GM12878 (cell line): Measurements from ENCODE around the gene PREX1. TPM values are rescaled to one million over a fixed set of nuclear protein-coding genes. Genes with fewer than 3 reads are reported as not detected.

Source experiments
- ATAC-seq: fragments of 200-7000 bp; cut with Tn5 transposase; 3 replicates; pipeline ENCODE4 v1.9.1; 2020; ENCODE audit warnings: mild to moderate bottlenecking, moderate library complexity
- BruUV-seq: library from RNA; stranded (reverse); fragments of 400-500 nt; replicated peaks from 2 replicates; lab custom pipeline; 2021; lab: Mats Ljungman, UMichigan
- CTCF ChIA-PET: fragments of 300-600 bp; sonication (Branson Sonifier 250); formaldehyde crosslinking; extraction: SDS; loops from one replicate; lab custom pipeline; 2021; ENCODE audit warnings: inconsistent platforms; lab: Yijun Ruan, JAX
- POLR2A ChIA-PET: fragments of 350-600 bp; formaldehyde crosslinking; extraction: SDS; loops from one replicate; lab custom pipeline; 2021; ENCODE audit warnings: inconsistent platforms; lab: Charles Lee
- RAD21 ChIA-PET: fragments of 300-600 bp; sonication (Branson Sonifier 250); formaldehyde crosslinking; loops from one replicate; lab custom pipeline; 2023; ENCODE audit warnings: antibody characterized with exemption; ENCODE audit not compliant: unreplicated experiment; lab: Charles Lee
- SMC1A ChIA-PET: fragments of 300-600 bp; sonication (Branson Sonifier 250); formaldehyde crosslinking; loops from one replicate; lab custom pipeline; 2023; ENCODE audit not compliant: unreplicated experiment, uncharacterized antibody; lab: Charles Lee
- DNase-seq: peaks from one replicate; pipeline ENCODE4 v3.0.0-alpha.2; 2011; ENCODE audit warnings: low read depth, low spot score
- FAIRE-seq: peaks from 3 replicates; lab custom pipeline; 2011; peaks lifted over from hg19 to GRCh38; lab: Jason Lieb, UNC
- H2AFZ ChIP-seq: 2 replicates; pipeline ENCODE4 v1.6.0; 2011; ENCODE audit warnings: low read depth, low read length, control low read depth; ENCODE audit not compliant: control insufficient read depth
- H3K27ac ChIP-seq: 2 replicates; pipeline ENCODE4 v1.5.1; 2011; ENCODE audit warnings: control low read depth; ENCODE audit not compliant: control insufficient read depth, insufficient read depth
- H3K27me3 ChIP-seq, 2 experiments: replicated peaks in 1 of 2; 2 replicates each; pipeline versions ENCODE4 v1.6.0 to v1.6.1; 2011; ENCODE audit warnings: low read length in 1 of 2; ENCODE audit not compliant: control insufficient read depth in 2 of 2, insufficient read depth in 2 of 2
- H3K36me3 ChIP-seq, 2 experiments: 2 replicates each; pipeline ENCODE4 v1.5.1; 2011; ENCODE audit warnings: low read length in 1 of 2; ENCODE audit not compliant: control insufficient read depth in 2 of 2, insufficient read depth in 2 of 2
- H3K4me1 ChIP-seq: 2 replicates; pipeline ENCODE4 v1.6.1; 2011; ENCODE audit warnings: mild to moderate bottlenecking, low read length, moderate library complexity, mixed read lengths; ENCODE audit not compliant: control insufficient read depth, insufficient read depth
- H3K4me2 ChIP-seq: 2 replicates; pipeline ENCODE4 v1.6.0; 2011; ENCODE audit warnings: control low read depth; ENCODE audit not compliant: control insufficient read depth, insufficient read depth
- H3K4me3 ChIP-seq: fragments of 200-600 bp; sonication (generic); 2 replicates; pipeline ENCODE4 v1.5.1; 2016
- H3K79me2 ChIP-seq: 2 replicates; pipeline ENCODE4 v1.6.0; 2011; ENCODE audit warnings: low read length; ENCODE audit not compliant: control insufficient read depth, insufficient read depth
- H3K9ac ChIP-seq: 2 replicates; pipeline ENCODE4 v1.8.0; 2011; ENCODE audit warnings: low read length, control low read depth, mixed read lengths; ENCODE audit not compliant: control insufficient read depth, insufficient read depth
- H3K9me3 ChIP-seq: replicated peaks from 3 replicates; pipeline ENCODE4 v1.5.1; 2011; ENCODE audit warnings: mild to moderate bottlenecking, low read length; ENCODE audit not compliant: control insufficient read depth, insufficient read depth
- H4K20me1 ChIP-seq: 2 replicates; pipeline ENCODE4 v1.6.0; 2011; ENCODE audit not compliant: control insufficient read depth, insufficient read depth
- CBX5 ChIP-seq: sonication (generic); IDR thresholded peaks from 2 replicates; pipeline ENCODE4 v1.6.1; 2016; ENCODE audit warnings: low read depth, moderate library complexity, mild to moderate bottlenecking, inconsistent platforms
- CREB1 ChIP-seq: IDR thresholded peaks from 2 replicates; pipeline ENCODE4 v1.6.1; 2012; ENCODE audit warnings: low read depth, mild to moderate bottlenecking, inconsistent platforms
- DPF2 ChIP-seq: fragments of 450-650 bp; IDR thresholded peaks from 2 replicates; pipeline ENCODE4 v1.6.1; 2017; ENCODE audit warnings: mild to moderate bottlenecking
- FOXM1 ChIP-seq: IDR thresholded peaks from 2 replicates; pipeline ENCODE4 v1.6.1; 2012; ENCODE audit warnings: low read depth, mild to moderate bottlenecking, inconsistent platforms, low read length, moderate library complexity
- JUNB ChIP-seq: IDR thresholded peaks from 2 replicates; pipeline ENCODE4 v1.6.1; 2016; ENCODE audit warnings: antibody characterized with exemption, mild to moderate bottlenecking
- KDM1A ChIP-seq: fragments of 200-600 bp; sonication (generic); IDR thresholded peaks from 2 replicates; pipeline ENCODE4 v1.6.1; 2016; ENCODE audit warnings: borderline replicate concordance
- KLF5 ChIP-seq: fragments of 450-650 bp; IDR thresholded peaks from 2 replicates; pipeline ENCODE4 v1.6.1; 2014; ENCODE audit warnings: mild to moderate bottlenecking; ENCODE audit not compliant: partially characterized antibody
- MAX ChIP-seq: IDR thresholded peaks from 2 replicates; pipeline ENCODE4 v1.6.1; 2012; ENCODE audit warnings: low read depth, low read length, improper control_type of control experiment
- MXI1 ChIP-seq: fragments of 150-350 bp; IDR thresholded peaks from 2 replicates; pipeline ENCODE4 v1.6.1; 2011; ENCODE audit warnings: low read depth, mild to moderate bottlenecking, inconsistent platforms, low read length, improper control_type of control experiment
- MYB ChIP-seq: fragments of 150-350 bp; IDR thresholded peaks from 2 replicates; pipeline ENCODE4 v1.6.1; 2014; ENCODE audit warnings: mild to moderate bottlenecking, low read depth, low read length, borderline replicate concordance
- NBN ChIP-seq: fragments of 450-650 bp; IDR thresholded peaks from 2 replicates; pipeline ENCODE4 v1.6.1; 2016
- PML ChIP-seq: IDR thresholded peaks from 2 replicates; pipeline ENCODE4 v1.6.1; 2012; ENCODE audit warnings: low read length, inconsistent platforms
- RCOR1 ChIP-seq: conservative IDR thresholded peaks from 2 replicates; pipeline ENCODE4 v1.6.1; 2012; ENCODE audit warnings: low read depth, low read length, improper control_type of control experiment
- RFX5 ChIP-seq: IDR thresholded peaks from 2 replicates; pipeline ENCODE4 v1.6.1; 2011; ENCODE audit warnings: low read depth, low read length, improper control_type of control experiment
- SKIL ChIP-seq: fragments of 450-650 bp; IDR thresholded peaks from 2 replicates; pipeline ENCODE4 v1.6.1; 2017; ENCODE audit warnings: mild to moderate bottlenecking, low read depth, inconsistent platforms; ENCODE audit not compliant: poor library complexity, severe bottlenecking
- SP1 ChIP-seq: IDR thresholded peaks from one replicate; pipeline ENCODE4 v1.6.1; 2011; ENCODE audit warnings: low read depth, low read length
- TARDBP ChIP-seq: IDR thresholded peaks from 2 replicates; pipeline ENCODE4 v1.6.1; 2016; ENCODE audit warnings: borderline replicate concordance
- YBX1 ChIP-seq: fragments of 450-650 bp; IDR thresholded peaks from 2 replicates; pipeline ENCODE4 v1.6.1; 2016; ENCODE audit warnings: antibody characterized with exemption
- ZNF274 ChIP-seq: IDR thresholded peaks from one replicate; pipeline ENCODE4 v1.8.0; 2011; ENCODE audit not compliant: insufficient read length, insufficient read depth
- WGBS: methylation state at CpG from one replicate; pipeline ENCODE4 v1.1.6; 2016; ENCODE audit warnings: low lambda C conversion rate; ENCODE audit not compliant: insufficient replicate concordance, insufficient coverage; ENCODE audit errors: missing lambda C conversion rate; 5-methylcytosine and 5-hydroxymethylcytosine counted together
- in situ Hi-C: fragments of 300-500 bp; cut with MboI; formaldehyde crosslinking; loops from 9 replicates; pipeline ENCODE4 v1.14.3; 2018; ENCODE audit warnings: mixed read lengths
- intact Hi-C: fragments of 100-400 bp; cut with micrococcal nuclease; formaldehyde crosslinking; loops from one replicate; pipeline ENCODE4 v1.14.2; 2022; ENCODE audit not compliant: unreplicated experiment
- polyA plus RNA-seq, 11 experiments: library from polyadenylated mRNA; depleted of rRNA in 4 of 11; unstranded in 6 of 11; stranded (reverse) in 5 of 11; fragments of >200 nt; fragmentation: Nextera tagmentation in 4 of 11; fragmentation: Illumina TruSeq in 1 of 11; extraction: Ambion mirVana in 4 of 11; extraction: Trizol in 1 of 11; gene quantifications; 1 replicate in 1 of 11; 2 replicates in 10 of 11; pipeline versions ENCODE4 v1.2.1 to v1.2.3, GENCODE V29; 2011 to 2016; ENCODE audit warnings: inconsistent platforms in 2 of 11, missing spikeins in 2 of 11, low read depth in 1 of 11
- total RNA-seq, 4 experiments: library from RNA; depleted of rRNA in 3 of 4; stranded (reverse); fragments of >200 nt in 3 of 4; fragmentation: Illumina TruSeq in 1 of 4; extraction: Trizol in 1 of 4; gene quantifications; 2 replicates each; pipeline versions ENCODE4 v1.2.1 to v1.2.3, GENCODE V29; 2013 to 2021
- TF ChIP-seq, protein P1 (sequence below): fragments of 450-650 bp; IDR thresholded peaks from 2 replicates; pipeline ENCODE4 v1.6.1; 2016; ENCODE audit warnings: mild to moderate bottlenecking
- TF ChIP-seq, protein P2 (sequence below): IDR thresholded peaks from 2 replicates; pipeline ENCODE4 v1.6.1; 2012; ENCODE audit warnings: low read length, inconsistent platforms

The PREX1 gene
- total and polyA plus RNA-seq, 10 of the 15 experiments (the other 5 are each of a cell fraction or from before 2014, with no cell fraction given) = 2.6 to 114 (median 38.9) TPM

DNA sequence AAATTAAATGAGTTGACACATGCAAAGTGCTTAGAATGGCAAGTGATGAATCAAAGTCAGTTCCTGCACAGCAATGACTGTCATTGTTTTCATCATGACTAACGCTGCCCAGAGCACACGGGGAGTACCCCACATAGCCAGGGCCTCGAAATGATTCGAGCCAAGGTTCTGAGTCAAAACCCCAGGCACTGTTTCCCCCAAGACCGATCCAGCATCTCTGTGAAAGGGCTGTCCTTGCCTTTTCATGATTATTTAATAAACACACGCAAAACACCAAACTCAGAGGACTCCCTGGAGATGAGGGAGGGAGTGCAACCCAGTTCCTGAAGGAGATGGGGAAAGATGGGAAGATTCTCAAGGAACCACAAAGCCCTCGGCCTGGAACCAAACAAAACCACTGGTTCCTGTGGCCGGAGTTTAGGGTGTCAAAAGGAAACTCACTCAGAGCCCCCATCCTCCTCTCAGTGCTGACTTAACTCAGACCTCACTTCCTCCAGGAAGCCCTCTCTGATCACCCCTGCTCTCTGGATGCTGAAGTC, 3.8 kb downstream of the PREX1 start:
- H3K36me3 ChIP-seq = peaks cover 0 to 2% of the 10 kb centered on the region in 2 experiments; a peak in 1 of 4 replicates
- DNase-seq = peak; percentile 76
- H3K4me2 ChIP-seq = peak overlapping the region; percentile 88
- H4K20me1 ChIP-seq = no peaks in the 10 kb centered on the region
- peak overlapping the region; percentile 86 for H3K27ac ChIP-seq
- H3K9me3 ChIP-seq = no peaks in the 10 kb centered on the region
- SMC1A ChIA-PET = interaction anchor here (1.2 to 1.5 kb wide), 3 partner anchors 34 to 107 kb away, joined by 5 to 11 read pairs (median 5); no protein-coding TSS in a partner anchor
- 2% methylated on average over 8 of the region's 8 CpGs for WGBS
- no peaks in the 10 kb centered on the region for H3K27me3 ChIP-seq
- CTCF ChIA-PET = no interaction called here
- peaks cover 46% of the 10 kb centered on the region for H3K4me1 ChIP-seq
- no TSS peak for BruUV-seq
- POLR2A ChIA-PET = interaction anchor here (0.6 to 1.4 kb wide), 2 partner anchors 11 to 36 kb away, joined by 3 read pairs; no protein-coding TSS in a partner anchor
- in situ Hi-C loops = no loop called here
- no peak overlapping the region for H2AFZ ChIP-seq
- peak; percentile 57 for FAIRE-seq
- intact Hi-C loops = loop anchor here (1.0 to 2.0 kb wide), 5 partner anchors 35 to 167 kb away; no protein-coding TSS in a partner anchor
- peak overlapping the region; percentile 99 for H3K4me3 ChIP-seq
- peak; percentile 72 for ATAC-seq
- peak overlapping the region; percentile 94 for H3K9ac ChIP-seq
- RAD21 ChIA-PET = interaction anchor here (1.3 to 1.5 kb wide), 2 partner anchors 78 to 81 kb away, joined by 4 read pairs; no protein-coding TSS in a partner anchor
- H3K79me2 ChIP-seq = peaks cover 89% of the 10 kb centered on the region
- TF ChIP-seq JUNB (peak; percentile 91), MAX (peak; percentile 60; the same call in 1 of the 2 replicates), KLF5 (no peak), CREB1 (peak; percentile 62; the same call in 1 of the 2 replicates), CBX5 (0 out of 2 replicates have a peak, but pooled peaks have one; percentile 38), ZNF274 (no peak), MYB (no peak), TARDBP (no peak), FOXM1 (peak; percentile 70; the same call in 1 of the 2 replicates), SKIL (peak; percentile 76), YBX1 (no peak), DPF2 (peak; percentile 76), SP1 (no peak), PML (peak; percentile 82), RCOR1 (0 out of 2 replicates have a peak, but pooled peaks have one; percentile 56), MXI1 (peak; percentile 82), KDM1A (no peak), RFX5 (no peak), NBN (peak; percentile 46; the same call in 1 of the 2 replicates)
- TF ChIP-seq, protein P1, sequence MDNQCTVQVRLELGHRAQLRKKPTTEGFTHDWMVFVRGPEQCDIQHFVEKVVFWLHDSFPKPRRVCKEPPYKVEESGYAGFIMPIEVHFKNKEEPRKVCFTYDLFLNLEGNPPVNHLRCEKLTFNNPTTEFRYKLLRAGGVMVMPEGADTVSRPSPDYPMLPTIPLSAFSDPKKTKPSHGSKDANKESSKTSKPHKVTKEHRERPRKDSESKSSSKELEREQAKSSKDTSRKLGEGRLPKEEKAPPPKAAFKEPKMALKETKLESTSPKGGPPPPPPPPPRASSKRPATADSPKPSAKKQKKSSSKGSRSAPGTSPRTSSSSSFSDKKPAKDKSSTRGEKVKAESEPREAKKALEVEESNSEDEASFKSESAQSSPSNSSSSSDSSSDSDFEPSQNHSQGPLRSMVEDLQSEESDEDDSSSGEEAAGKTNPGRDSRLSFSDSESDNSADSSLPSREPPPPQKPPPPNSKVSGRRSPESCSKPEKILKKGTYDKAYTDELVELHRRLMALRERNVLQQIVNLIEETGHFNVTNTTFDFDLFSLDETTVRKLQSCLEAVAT = 0 out of 2 replicates have a peak, but pooled peaks have one; percentile 24
- TF ChIP-seq, protein P2, sequence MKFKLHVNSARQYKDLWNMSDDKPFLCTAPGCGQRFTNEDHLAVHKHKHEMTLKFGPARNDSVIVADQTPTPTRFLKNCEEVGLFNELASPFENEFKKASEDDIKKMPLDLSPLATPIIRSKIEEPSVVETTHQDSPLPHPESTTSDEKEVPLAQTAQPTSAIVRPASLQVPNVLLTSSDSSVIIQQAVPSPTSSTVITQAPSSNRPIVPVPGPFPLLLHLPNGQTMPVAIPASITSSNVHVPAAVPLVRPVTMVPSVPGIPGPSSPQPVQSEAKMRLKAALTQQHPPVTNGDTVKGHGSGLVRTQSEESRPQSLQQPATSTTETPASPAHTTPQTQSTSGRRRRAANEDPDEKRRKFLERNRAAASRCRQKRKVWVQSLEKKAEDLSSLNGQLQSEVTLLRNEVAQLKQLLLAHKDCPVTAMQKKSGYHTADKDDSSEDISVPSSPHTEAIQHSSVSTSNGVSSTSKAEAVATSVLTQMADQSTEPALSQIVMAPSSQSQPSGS = peak; percentile 73
